Activated CD4-positive, alpha-beta T cell treated with anti-CD3 and anti-CD28 coated beads, Interleukin-2, amount 10 ng/mL, durations not matched to agents 7 days and 5 days (primary cell): Measurements from ENCODE around the gene BDP1. TPM values are rescaled to one million over a fixed set of nuclear protein-coding genes. Genes with fewer than 3 reads are reported as not detected.
"Not testable (repeated sequence)": the region's sequence is repeated elsewhere in the genome, so short reads cannot be mapped to it uniquely, and the experiment has no call there.

Experiments
- CTCF ChIA-PET: fragments of 350-600 bp; sonication (Branson Sonifier 250); formaldehyde crosslinking; loops from one replicate; lab custom pipeline; 2021; ENCODE audit warnings: antibody characterized with exemption; lab: Charles Lee
- POLR2A ChIA-PET: fragments of 350-600 bp; sonication (Branson Sonifier 250); formaldehyde crosslinking; loops from one replicate; lab custom pipeline; 2021; ENCODE audit warnings: antibody characterized with exemption; lab: Charles Lee
- DNase-seq: peaks from one replicate; pipeline ENCODE4 v3.0.0-alpha.2; 2020
- H3K27ac Mint-ChIP-seq: one replicate; pipeline ENCODE4 v1.8.0; 2021; ENCODE audit warnings: mild to moderate bottlenecking, moderate library complexity, mixed read lengths
- H3K27me3 Mint-ChIP-seq: one replicate; pipeline ENCODE4 v1.8.0; 2021; ENCODE audit warnings: mixed read lengths
- H3K36me3 Mint-ChIP-seq: one replicate; pipeline ENCODE4 v1.8.0; 2021; ENCODE audit warnings: low read depth, mixed read lengths
- H3K4me1 Mint-ChIP-seq: one replicate; pipeline ENCODE4 v1.8.0; 2021; ENCODE audit warnings: mixed read lengths
- H3K4me3 Mint-ChIP-seq: one replicate; pipeline ENCODE4 v1.8.0; 2021; ENCODE audit warnings: mild to moderate bottlenecking, moderate library complexity, mixed read lengths
- H3K9me3 Mint-ChIP-seq: one replicate; pipeline ENCODE4 v1.8.0; 2021; ENCODE audit warnings: mixed read lengths
- total RNA-seq, 2 experiments: library from RNA; stranded (reverse); gene quantifications; one replicate each; pipeline ENCODE4 v1.2.3, GENCODE V29; 2021

Gene BDP1
- total RNA-seq, 2 experiments from 2014 or later, result 32.3 to 34.2 TPM

DNA sequence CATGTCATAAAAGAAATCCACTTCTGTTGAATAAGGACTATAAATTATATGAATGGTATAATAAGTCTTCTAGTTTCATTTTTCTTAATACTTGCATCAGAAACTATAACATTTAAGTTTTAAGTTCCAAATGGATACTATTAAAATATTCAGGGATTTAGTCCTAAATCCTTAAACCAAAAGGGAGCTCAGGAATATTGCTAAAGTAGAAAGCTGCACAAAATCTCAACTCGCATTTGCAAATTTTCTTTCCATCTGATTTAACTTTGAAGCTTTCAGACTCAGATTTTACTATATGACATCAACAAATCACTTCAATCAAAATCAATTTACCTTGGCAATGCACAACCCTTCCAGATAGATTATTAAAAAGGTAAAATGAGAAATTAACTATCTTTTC lies 10.4 kb upstream of the BDP1 start:
- H3K36me3 Mint-ChIP-seq, H3K9me3 Mint-ChIP-seq, H3K27ac Mint-ChIP-seq, H3K4me3 Mint-ChIP-seq, CTCF ChIA-PET, DNase-seq, POLR2A ChIA-PET: not testable (repeated sequence)
- H3K27me3 Mint-ChIP-seq, result peaks cover 41% of the 10 kb centered on the region
- peaks cover 11% of the 10 kb centered on the region for H3K4me1 Mint-ChIP-seq

DNA sequence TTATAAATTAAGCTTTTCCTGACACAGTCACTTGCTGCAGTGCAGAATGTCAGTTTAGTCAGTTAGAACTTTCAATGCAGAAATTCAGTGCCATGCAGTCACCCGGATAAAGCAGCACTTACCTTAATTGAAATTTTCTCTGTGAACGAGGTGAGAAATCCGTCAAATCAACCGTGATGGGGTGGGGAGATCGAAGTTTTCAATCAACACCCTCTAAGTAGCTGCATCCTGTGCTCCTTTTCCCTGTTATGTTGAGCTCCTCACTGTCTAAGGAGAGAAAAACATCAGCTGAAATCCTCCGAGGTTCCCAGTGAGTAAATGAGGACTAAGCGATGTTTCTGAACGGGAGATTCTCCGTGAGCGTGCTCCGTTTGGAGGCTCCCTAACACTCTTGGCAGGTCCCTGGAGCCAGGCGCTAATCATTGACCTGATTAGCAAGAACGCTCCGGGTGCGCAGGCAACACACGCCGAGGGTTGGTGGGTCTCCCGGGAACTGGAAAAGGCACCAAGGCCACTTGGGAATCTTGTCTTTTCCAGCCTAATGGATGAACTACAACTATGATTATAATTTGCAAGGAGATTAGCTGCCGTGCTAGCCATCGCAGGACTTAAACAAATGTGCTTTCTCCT lies 9.8 kb upstream of the BDP1 start:
- POLR2A ChIA-PET, CTCF ChIA-PET, H3K4me3 Mint-ChIP-seq, H3K27ac Mint-ChIP-seq, DNase-seq, H3K9me3 Mint-ChIP-seq, H3K36me3 Mint-ChIP-seq: not testable (repeated sequence)
- Mint-ChIP-seq H3K27me3 (peaks cover 44% of the 10 kb centered on the region), H3K4me1 (peaks cover 11% of the 10 kb centered on the region)

GRCh38 chr5:71446540-71447216 lies 8.8 kb upstream of the BDP1 start:
- H3K36me3 Mint-ChIP-seq, POLR2A ChIA-PET, CTCF ChIA-PET, DNase-seq, H3K27ac Mint-ChIP-seq, H3K9me3 Mint-ChIP-seq, H3K4me3 Mint-ChIP-seq: not testable (repeated sequence)
- Mint-ChIP-seq H3K27me3 (peaks cover 39% of the 10 kb centered on the region), H3K4me1 (peaks cover 11% of the 10 kb centered on the region)

DNA sequence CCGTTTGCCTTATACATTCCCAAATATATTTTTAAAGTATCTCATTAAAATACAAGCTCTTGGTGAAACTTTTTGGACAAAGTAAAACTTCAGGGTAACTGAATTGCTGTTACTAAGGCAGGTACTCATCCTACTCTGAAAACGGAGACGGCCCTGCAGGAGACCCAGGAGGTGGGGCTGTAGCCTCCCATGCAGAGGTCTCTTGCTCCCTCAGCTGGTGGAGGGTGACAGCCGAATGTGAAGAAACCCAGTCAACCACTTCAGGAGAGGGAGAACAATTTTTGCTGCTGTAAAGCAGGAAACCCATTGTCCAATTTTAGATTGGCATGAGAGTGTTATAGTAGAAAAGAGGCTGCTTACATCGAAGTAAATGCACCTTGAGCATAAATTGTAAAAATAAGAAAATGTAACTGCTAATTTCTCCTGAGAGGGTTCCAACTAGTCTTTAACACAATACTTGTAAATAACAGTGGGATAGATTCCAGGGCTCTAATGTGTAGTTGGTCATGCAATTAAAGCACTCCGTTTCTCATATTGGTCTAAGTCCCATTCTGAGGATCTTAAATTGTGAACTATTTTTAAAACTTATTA lies 8.1 kb upstream of the BDP1 start:
- POLR2A ChIA-PET, CTCF ChIA-PET, H3K4me3 Mint-ChIP-seq: not testable (repeated sequence)

GRCh38 chr5:71452876-71453275 lies 2.6 kb upstream of the BDP1 start:
- POLR2A ChIA-PET, result no interaction called here
- Mint-ChIP-seq H3K9me3 (no peaks in the 10 kb centered on the region), H3K4me1 (peaks cover 26% of the 10 kb centered on the region), H3K36me3 (peaks cover 6% of the 10 kb centered on the region), H3K4me3 (no peak overlapping the region), H3K27me3 (peaks cover 15% of the 10 kb centered on the region), H3K27ac (no peak overlapping the region)
- no peak for DNase-seq
- CTCF ChIA-PET, result no interaction called here

More for the DNA sequence above, 8.1 kb upstream of the BDP1 start:
- not testable (repeated sequence) for H3K27ac Mint-ChIP-seq, H3K9me3 Mint-ChIP-seq, H3K36me3 Mint-ChIP-seq
- Mint-ChIP-seq H3K4me1 (peaks cover 11% of the 10 kb centered on the region), H3K27me3 (peaks cover 38% of the 10 kb centered on the region)
- DNase-seq, result peak; percentile 59

DNA sequence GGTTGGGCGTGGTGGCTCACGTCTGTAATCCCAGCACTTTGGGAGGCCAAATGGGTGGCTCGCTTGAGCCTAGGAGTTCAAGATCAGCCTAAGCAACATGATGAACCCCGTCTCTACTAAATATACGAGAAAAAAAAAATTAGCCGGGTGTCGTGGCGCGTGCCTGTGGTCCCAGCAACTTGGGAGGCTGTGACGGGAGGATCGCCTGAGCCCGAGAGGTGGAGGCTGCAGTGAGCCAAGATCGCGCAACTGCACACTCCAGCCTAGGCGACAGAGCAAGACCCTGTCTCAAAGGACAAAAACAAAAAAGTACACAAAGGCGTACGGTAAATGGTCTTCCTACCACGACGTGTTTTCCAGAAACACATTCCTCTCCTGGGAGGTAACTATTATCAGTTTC lies 538 bp upstream of the BDP1 start:
- H3K27ac Mint-ChIP-seq, result peak overlapping the region; percentile 100
- DNase-seq, result no peak
- H3K9me3 Mint-ChIP-seq, result no peaks in the 10 kb centered on the region
- H3K36me3 Mint-ChIP-seq, result peaks cover 16% of the 10 kb centered on the region
- H3K4me3 Mint-ChIP-seq, result peak overlapping the region; percentile 100
- CTCF ChIA-PET, result interaction anchor here (0.6 to 1.2 kb wide), 2 partner anchors 20 to 31 kb away, joined by 3 read pairs; no protein-coding TSS in a partner anchor
- POLR2A ChIA-PET, result no interaction called here
- peaks cover 31% of the 10 kb centered on the region for H3K4me1 Mint-ChIP-seq
- peaks cover 8% of the 10 kb centered on the region for H3K27me3 Mint-ChIP-seq

DNA sequence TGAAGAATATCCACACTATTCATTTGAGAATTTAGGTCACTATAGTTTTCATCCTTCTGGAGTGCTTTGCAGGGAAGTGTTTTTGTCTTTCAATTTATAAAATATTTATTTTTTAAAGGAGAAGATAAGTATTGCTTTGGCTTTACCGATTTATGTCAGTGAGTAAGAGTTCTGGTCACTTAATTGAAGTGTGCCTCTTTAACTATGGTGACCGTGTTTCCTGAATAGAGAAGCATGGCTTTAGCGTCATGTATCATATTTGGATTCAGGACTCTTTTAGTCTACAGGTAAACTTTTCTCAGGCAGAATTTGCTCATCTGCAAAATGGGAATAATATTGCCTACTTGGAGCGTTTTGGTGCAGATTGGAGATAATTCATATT lies 902 bp downstream of the BDP1 start:
- Mint-ChIP-seq H3K4me3 (peak overlapping the region; percentile 100), H3K27me3 (no peaks in the 10 kb centered on the region), H3K4me1 (peaks cover 31% of the 10 kb centered on the region), H3K9me3 (no peaks in the 10 kb centered on the region), H3K36me3 (peaks cover 20% of the 10 kb centered on the region), H3K27ac (peak overlapping the region; percentile 100)
- CTCF ChIA-PET, result interaction anchor here (1.2 kb wide), 1 partner anchor 29 kb away, joined by 3 read pairs; no protein-coding TSS in a partner anchor
- POLR2A ChIA-PET, result no interaction called here
- DNase-seq, result no peak

DNA sequence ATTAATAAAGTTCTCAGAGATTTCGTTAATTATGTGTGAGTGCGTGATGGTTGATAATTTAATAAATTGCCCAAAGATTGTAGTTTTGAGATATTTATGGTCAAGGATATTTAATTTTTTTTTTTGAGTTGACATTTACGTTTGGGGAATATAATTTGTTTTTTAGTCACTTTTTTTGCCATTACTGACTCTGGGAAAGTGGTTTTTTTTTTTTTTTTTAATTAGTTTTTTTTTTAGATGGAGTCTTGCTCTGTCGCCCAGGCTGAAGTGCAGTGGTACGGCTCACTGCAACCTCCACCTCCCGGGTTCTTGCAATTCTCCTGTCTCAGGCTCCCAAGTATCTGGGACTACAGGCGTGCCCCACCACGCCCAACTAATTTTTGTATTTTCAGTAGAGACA lies 1.7 kb downstream of the BDP1 start:
- DNase-seq, result no peak
- no peaks in the 10 kb centered on the region for H3K9me3 Mint-ChIP-seq
- no peaks in the 10 kb centered on the region for H3K27me3 Mint-ChIP-seq
- POLR2A ChIA-PET, result no interaction called here
- peak overlapping the region; percentile 100 for H3K4me3 Mint-ChIP-seq
- CTCF ChIA-PET, result no interaction called here
- peaks cover 21% of the 10 kb centered on the region for H3K36me3 Mint-ChIP-seq
- H3K4me1 Mint-ChIP-seq, result peaks cover 31% of the 10 kb centered on the region
- H3K27ac Mint-ChIP-seq, result peak overlapping the region; percentile 100

DNA sequence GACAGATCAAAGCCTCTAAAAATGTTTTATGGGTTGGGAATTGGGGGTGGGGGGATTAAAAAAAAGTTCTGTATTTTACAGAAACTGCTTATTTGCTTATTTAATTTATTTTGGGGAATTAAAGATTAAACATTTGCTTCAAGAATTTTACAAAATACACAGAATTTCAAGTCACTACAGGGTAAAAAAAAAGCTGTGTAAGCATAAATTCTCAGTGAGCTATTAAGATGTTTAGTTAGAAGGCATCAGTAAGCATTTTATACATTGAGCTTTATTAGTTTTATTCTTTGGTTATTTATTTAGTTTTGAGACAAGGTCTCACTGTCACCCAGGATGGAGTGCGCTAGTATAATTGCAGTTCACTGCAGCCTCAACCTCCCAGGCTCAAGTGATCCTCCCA lies 5.2 kb downstream of the BDP1 start:
- Mint-ChIP-seq H3K4me1 (peaks cover 22% of the 10 kb centered on the region), H3K9me3 (no peaks in the 10 kb centered on the region), H3K27ac (no peak overlapping the region), H3K27me3 (no peaks in the 10 kb centered on the region), H3K36me3 (peaks cover 27% of the 10 kb centered on the region), H3K4me3 (no peak overlapping the region)
- ChIA-PET POLR2A (no interaction called here), CTCF (interaction anchor here (1.0 to 1.3 kb wide), 4 partner anchors 15 to 141 kb away, joined by 3 to 7 read pairs (median 4); no protein-coding TSS in a partner anchor)
- DNase-seq, result no peak

DNA sequence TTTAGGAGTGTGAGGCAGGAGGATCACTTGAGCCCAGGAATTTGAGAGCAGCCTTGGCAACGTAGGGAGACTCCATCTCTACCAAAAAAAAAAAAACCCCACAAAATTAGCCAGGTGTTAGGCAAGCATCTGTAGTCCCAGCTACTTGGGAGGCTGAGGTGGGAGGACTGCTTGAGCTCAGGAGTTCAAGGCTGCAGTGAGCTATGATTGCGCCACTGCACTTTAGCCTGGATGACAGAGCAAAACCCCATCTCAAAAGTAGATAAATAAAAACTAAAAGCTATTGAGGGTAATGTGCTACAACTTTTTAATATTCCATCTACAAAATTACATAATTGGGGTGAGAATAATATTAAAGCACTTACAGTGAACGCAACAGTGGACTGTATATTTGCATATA lies 5.9 kb downstream of the BDP1 start:
- Mint-ChIP-seq H3K4me3 (no peak overlapping the region), H3K36me3 (peaks cover 34% of the 10 kb centered on the region), H3K27me3 (no peaks in the 10 kb centered on the region), H3K4me1 (peaks cover 19% of the 10 kb centered on the region), H3K9me3 (no peaks in the 10 kb centered on the region), H3K27ac (no peak overlapping the region)
- DNase-seq, result no peak
- CTCF ChIA-PET, result interaction anchor here (1.0 to 1.3 kb wide), 4 partner anchors 14 to 140 kb away, joined by 3 to 7 read pairs (median 4); no protein-coding TSS in a partner anchor
- POLR2A ChIA-PET, result no interaction called here

- Mint-ChIP-seq H3K27ac (no peak overlapping the region), H3K36me3 (peaks cover 33% of the 10 kb centered on the region), H3K4me3 (no peak overlapping the region), H3K4me1 (no peaks in the 10 kb centered on the region), H3K9me3 (no peaks in the 10 kb centered on the region), H3K27me3 (no peaks in the 10 kb centered on the region)
- DNase-seq, result no peak
- POLR2A ChIA-PET, result no interaction called here
- CTCF ChIA-PET, result no interaction called here
Observed at GRCh38 chr5:71471193-71471592, 15.7 kb downstream of the BDP1 start.

DNA sequence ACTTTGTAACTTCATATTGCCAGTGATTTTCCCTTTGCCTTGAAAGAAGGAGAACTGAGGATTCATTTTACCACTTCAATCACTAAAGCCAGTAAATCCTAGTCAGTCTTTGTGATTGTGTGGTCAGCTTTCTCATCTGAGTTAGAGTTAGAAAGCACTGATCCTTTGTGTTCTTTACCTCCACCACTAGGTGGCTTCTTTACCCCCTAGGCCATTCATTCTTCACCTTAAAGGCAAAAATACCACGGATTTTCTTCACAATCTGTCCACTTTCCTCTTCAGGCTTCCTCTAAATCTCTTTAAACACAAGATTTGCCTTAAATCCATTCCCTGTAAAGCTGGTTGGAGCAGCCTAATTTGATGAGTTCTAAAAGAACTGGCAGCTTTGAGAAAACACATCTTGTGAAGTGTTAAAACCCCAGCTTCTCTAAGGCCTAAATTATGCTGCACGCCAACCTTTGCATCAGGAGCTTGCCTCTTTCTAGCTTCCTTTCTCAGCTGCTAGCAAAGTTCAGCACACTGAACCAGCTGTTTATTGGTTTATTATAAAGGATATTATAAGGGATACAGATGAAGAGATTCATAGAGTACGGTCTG lies 20.4 kb downstream of the BDP1 start:
- H3K36me3 Mint-ChIP-seq, result peaks cover 27% of the 10 kb centered on the region
- no peak overlapping the region for H3K4me3 Mint-ChIP-seq
- ChIA-PET CTCF (interaction anchor here (1.0 to 2.1 kb wide), 8 partner anchors 10 to 282 kb away, joined by 3 to 9 read pairs (median 5); no protein-coding TSS in a partner anchor), POLR2A (no interaction called here)
- no peaks in the 10 kb centered on the region for H3K4me1 Mint-ChIP-seq
- H3K9me3 Mint-ChIP-seq, result no peaks in the 10 kb centered on the region
- no peaks in the 10 kb centered on the region for H3K27me3 Mint-ChIP-seq
- no peak overlapping the region for H3K27ac Mint-ChIP-seq
- peak; percentile 9 for DNase-seq

DNA sequence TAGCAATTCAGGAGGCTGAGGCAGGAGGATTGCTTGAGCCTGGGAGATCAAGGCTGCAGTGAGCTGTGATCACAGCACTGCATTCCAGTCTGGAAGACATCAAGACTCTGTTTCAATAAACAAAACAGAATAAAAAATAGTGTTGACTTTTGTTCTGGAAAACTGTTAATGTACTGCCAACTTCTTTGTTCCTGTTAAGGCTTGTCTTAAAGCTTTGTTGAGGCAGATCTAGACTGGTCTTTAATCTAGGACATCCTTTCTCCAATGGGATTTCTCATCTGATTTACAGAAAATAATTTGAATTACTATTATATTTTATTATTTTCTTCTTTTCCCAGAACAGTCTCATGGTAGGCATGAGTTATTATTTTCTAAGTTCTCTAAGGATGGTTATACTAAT lies 26.0 kb downstream of the BDP1 start:
- CTCF ChIA-PET, result no interaction called here
- no peak for DNase-seq
- POLR2A ChIA-PET, result no interaction called here
- Mint-ChIP-seq H3K4me3 (no peak overlapping the region), H3K9me3 (no peaks in the 10 kb centered on the region), H3K27me3 (no peaks in the 10 kb centered on the region), H3K4me1 (peaks cover 14% of the 10 kb centered on the region), H3K36me3 (peaks cover 37% of the 10 kb centered on the region), H3K27ac (no peak overlapping the region)
